ENCODE data around the gene ANKRD27.
"Not testable (repeated sequence)": the region's sequence is repeated elsewhere in the genome, so short reads cannot be mapped to it uniquely, and the experiment has no call there.

The ANKRD27 gene

DNA sequence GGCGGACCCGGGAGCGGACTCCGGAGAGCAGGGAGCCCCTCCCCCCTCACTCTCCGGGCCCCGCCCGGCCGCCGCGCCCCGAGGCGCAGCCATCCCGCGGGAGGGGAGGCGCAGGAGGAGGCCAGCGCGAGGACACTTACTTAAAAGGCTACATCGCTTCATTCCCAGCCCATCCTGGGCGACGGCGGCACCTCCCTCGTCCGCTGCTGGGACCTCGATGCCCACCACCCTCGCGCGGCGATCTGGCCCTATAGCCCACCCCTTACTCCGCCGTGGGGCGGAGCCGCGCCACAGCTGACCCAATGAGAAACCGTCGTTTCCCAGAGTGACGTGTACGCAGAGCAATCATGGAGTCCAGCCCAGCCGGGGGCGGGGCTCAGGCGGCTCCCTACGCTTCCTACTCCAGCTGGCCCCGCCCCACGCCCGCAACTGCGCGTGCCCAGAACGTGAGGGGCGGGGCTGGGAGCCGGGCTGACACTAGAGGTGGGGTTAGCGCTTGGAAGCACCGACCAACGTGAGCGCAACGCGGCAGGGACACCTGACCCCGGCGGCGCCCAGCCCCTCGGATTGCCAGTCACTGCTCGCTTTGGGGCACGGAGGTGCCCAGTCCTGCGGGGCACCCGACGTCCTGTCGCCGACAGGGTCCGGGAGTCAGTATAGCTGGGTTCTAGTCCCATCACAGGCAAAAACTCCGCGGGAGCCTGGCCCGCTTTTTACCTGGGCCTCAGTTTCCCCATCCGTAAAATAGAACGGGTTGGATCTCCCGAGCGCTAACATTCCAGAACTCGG, at the start of gene ANKRD27:
Gene ANKRD27 (minus strand): TSS at position 250 of the 789 bp plus-strand sequence. CDS start 16,165 bp downstream, outside the sequence.
- peak; percentile 95 for DNase-seq (ENCODE audit: low read depth)

DNA sequence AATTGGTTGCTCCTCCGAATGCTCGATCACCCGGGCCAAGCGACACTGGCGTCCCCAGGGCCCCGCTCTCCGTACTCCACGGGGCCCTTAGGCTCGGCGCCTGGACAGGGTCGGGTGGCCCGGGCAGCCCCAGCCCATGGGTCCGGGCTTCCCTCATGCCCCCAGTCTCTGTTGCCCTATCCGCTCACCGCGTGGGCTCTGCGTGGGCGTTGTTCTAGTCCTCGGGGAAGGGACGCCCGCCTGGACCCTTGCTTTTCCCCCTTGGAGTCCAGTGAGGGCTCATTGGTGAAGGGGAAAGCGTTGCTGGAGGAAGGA, 45.9 kb upstream of the ANKRD27 start:
- no peak for DNase-seq (ENCODE audit: low read depth)

DNA sequence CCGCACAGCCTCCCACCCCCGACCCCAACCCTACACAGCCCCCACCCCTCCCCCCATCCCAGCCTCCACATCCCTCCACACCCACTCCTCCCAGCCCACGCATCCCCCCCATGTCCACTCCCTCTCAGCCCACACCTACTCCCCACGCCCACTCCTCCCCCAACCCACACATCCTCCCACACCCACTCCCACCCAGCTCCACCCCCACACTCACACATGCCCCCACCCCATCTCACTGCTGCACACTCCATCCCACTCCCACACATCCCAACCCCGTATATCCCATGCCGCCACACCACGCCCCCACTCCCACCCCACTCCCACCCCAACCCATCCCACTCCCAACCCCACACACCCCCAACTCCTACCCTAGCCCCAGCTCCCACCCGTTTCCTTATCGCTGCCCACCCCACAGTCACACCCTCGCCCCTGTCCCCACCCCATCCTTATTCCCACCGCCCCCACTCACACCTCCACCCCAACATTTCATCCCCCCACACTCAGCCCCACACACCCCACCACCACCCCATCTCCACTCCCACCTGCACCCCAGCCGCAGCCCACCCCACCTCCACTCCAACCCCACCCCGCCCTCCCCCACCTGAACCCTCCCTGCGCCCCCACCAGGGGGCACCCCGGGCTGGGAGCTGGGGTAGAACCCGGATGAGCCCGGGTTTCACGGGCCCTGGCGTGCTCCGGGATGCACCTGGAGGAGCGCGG, 45.4 kb upstream of the ANKRD27 start:
- DNase-seq (ENCODE audit: low read depth): no peak

DNA sequence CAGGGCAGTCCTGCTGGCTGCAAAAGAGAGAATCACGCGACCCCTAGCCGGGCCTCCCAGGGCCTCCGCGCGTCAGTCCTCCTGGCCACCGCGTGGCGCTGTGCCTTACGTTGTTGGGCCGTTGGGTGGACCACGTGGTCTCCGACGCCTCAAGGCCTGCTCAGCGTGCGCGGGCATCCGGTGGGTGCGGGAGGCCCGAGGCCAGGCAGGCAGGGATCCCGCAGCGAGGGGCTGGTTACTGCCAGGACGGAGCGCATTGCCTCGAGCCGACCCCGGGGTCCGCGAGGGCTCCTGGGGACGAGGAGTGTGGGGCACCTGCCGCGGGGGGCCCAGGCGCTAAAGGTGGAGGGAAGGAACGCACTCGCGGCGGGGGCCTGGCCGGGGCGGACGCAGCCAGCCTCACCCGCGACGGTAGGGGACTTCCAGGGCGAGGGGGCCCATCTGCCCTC, 44.7 kb upstream of the ANKRD27 start, which contains the start of gene TDRD12:
Gene TDRD12 (plus strand): TSS at position 157 of the 449 bp plus-strand sequence. CDS start 306 bp downstream, outside the sequence.
- no peak for DNase-seq (ENCODE audit: low read depth)

DNA sequence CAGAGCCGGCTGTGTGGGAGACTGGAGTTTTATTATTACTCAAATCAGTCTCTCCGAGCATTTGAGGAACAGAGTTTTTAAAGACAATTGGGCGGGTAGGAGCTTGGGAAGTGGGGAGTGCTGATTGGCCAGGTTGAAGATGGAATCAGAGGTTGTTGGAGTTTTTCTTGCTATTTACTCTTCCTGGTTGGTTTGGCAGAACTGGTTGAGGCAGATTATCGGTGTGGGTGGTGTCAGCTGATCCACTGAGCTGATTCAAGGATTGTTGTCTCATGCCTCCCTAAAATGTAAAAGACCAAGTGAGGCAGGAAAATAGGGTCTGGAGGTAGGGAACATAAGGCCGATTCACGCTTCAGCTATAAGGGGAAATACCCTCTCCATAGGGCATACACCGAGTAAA, 43.3 kb upstream of the ANKRD27 start:
- DNase-seq (ENCODE audit: low read depth): no peak

DNA sequence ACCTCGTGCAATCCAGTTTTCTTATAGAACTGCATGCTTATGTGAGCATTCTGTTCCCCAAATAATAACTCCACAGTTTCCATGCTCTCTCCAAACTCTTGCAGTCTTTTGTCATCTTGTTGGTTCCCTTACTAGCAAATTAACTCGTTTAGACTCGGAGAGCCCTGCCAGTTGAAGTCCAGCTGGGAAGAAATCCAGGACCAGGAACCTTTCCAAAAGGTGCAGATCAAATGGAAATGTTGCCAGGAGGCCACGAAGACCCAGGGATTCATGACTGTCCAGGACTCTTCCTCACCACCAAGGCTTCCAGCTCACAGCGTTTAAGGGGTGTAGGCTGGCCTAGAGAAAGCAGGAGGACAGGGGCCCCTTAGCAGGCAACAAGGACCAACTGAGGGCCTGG, 42.5 kb upstream of the ANKRD27 start:
- DNase-seq (ENCODE audit: low read depth): no peak

DNA sequence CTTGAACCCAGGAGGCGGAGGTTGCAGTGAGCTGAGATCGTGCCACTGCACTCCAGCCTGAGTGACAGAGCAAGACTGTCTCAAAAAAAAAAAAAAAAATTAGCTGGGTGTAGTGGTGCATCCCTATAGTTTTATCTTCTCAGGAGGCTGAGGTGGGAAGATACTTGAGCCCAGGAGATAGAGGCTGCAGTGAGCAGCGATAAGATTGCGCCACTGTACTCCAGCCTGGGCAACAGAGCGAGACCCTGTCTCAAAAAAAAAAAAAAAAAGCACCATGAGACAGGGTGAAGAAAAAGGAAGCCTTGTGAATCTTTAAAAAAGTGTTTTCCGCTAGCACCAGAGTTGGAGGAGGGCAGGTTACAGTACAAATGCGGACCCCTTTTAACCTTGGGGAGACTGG, 41.2 kb upstream of the ANKRD27 start:
- DNase-seq (ENCODE audit: low read depth): not testable (repeated sequence)

DNA sequence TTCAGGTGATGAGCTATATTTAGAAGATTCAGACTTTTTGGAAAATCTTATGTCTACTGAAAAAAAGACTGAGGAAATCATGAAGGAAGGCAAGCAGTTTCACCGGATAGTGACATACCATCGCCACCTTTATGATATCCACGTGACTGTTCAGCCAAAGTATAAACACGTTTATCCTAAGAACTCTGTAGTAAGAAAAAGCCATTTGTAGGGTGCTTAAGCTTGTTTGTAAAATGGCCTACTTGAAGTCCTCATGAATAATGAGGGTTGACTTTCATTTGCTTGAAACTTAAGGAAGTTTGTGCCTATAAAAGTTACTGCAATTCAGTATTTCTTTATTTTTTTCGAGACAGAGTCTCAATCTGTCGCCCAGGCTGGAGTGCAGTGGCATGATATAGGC, 36.8 kb upstream of the ANKRD27 start:
- no peak for DNase-seq (ENCODE audit: low read depth)

DNA sequence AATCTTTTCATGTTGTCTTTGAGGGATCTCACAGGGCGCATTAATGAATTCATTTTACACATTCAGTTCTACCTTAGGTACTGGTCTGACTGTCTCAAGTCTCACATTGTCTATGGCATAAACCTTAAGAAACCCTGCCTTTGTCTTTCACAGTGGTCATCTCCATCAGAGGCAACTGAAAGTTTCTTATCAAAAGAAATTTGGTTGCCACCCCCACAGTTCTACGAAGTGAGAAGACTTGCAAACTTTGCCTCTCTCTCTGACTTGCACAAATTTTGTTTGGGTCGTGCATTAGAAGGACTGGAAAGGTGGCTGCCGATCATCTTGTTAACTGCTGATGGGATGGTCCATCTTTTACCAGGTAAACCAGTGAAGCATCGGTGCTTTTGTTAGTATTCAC, 34.1 kb upstream of the ANKRD27 start:
- DNase-seq (ENCODE audit: low read depth): no peak

DNA sequence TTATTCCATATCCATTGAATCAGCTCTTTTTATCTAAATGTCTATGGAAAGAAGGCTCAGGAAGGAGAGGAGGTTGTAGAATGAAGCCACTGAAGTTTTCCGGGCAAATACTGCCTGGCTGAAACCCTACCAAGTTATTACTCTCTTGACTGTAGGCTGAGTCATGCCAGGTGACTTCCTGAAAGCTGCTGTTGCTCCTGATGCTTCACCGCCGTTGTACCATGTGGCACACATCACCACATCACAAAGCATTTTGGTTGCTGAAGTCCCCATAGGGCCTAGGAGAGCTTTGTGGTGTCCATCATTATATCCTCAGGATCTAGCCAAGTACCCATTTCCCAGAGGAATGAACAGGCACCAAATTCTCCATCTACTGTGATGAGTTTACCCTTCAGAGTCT, 33.5 kb upstream of the ANKRD27 start:
- peak; percentile 30 for DNase-seq (ENCODE audit: low read depth)

DNA sequence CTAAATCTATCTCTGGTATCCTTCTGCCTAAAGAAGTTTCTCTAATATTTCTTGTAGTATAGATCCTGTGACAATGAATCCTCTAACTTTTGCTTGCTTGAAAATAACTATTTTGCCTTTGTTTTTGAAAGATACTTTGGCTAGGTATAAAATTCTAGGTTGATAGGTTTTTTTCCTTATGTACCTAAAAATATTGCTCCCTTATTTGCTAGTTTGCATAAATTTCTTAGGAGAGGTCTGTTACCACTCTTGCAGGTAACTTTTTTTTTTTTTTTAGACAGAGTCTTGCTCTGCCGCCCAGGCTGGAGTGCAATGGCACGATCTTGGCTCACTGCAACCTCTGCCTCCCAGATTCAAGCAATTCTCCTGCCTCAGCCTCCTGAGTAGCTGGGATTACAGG, 29.0 kb upstream of the ANKRD27 start:
- not testable (repeated sequence) for DNase-seq (ENCODE audit: low read depth)

DNA sequence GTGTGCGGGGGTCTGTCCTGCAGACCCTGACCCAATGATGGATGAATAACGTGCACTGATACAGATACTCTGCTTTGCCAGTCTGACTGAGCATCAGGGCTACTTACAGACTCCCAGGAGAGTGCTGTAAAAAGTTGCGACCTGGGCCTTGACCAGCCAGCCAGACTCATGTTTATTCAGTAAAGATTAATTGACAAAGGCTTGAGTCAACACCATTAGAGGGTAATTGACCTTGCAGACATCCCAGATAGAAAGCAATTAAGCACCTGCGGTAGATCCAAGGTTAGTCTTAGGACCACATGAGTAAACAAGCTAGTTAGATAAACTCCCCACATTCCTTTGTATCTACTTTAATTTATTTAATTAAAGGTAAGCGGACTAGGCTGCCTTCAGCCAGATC, 27.0 kb upstream of the ANKRD27 start:
- DNase-seq (ENCODE audit: low read depth): no peak

DNA sequence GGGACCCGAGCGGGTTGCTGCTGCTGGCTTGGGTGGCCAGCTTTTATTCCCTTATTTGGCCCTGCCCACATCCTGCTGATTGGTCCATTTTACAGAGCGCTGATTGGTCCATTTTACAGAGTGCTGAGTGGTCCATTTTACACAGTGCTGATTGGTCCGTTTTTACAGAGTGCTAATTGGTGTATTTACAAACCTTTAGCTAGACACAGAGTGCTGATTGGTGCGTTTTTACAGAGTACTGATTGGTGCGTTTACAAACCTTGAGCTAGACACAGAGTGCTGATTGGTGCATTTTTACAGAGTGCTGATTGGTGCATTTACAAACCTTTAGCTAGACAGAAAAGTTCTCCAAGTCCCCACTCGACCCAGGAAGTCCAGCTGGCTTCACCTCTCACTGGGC, 25.1 kb upstream of the ANKRD27 start:
- DNase-seq (ENCODE audit: low read depth): not testable (repeated sequence)

DNA sequence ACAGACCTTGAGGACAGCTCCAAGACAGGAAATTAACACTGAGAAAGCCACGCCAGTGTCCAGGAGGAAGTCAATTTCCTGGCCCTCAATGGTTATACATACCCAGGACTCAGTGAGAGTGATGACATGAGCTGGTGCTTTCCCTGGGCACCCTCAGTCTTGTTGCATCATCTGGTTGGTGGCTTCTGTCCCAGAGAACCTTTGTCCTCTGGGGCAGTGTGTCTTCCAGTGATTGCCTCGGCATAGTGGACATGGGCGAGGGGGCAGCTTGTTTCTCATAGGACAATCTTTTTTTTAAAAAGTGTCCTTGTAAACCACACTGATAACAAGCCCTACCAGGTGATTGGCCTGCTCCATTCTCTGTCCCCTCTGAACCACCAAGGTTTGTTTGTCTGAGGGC, 21.8 kb upstream of the ANKRD27 start:
- not testable (repeated sequence) for DNase-seq (ENCODE audit: low read depth)

DNA sequence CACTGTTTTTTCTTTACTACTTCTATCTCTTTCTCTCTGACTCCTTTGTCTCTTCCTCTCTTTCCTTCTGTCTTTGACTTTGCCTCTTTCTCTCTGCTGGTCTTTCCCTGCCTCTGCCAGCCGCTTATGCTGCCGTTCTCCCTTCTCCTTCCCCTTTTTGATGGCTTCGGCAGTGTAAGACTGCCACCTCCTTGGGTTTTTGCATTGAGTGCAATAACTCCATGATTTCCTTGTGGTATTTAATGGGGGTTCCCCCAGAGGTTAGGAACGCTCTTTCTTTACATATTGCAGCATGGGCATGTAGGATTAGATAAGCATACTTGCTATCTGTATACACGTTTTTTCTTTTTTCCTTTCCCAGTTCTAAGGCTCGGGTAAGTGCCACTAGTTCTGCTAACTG, 20.5 kb upstream of the ANKRD27 start:
- DNase-seq (ENCODE audit: low read depth): not testable (repeated sequence)

DNA sequence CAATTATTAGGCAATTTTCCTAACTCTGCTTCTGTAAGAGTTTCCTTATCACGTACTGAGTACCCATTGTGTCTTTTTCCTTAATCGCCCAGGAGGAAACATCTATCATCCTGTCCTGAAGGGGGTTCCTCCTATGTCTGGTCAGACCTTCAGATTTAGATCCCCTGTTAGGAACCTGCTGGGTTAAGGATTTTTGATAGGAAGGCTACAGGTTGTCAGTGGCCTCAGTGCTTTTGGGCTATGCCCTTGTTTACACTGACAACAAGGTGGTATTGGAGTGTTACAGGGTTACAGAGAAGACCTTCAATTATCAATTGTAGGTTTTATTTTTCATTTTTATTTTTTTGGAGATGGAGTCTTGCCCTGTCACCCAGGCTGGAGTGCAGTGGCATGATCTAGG, 19.9 kb upstream of the ANKRD27 start:
- DNase-seq (ENCODE audit: low read depth): not testable (repeated sequence)

DNA sequence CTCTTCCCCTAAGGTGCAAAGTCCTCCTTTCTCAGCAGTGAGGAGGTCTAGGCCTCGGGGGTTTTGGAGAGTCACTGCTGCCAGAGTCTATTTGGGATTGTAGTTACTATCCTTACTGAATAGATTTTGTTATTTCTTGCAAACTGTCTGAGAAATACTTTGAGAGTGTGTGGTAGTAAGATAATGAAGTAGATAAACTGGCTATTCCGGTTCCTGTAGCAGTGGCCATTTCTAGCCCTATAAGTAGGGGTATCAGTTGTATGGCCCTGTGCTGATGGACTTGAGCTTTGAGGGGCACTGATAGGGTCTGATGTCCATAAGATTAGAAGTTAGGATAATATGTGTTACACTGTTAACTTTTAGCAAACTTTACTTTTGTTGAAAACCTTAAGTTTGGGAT, 19.3 kb upstream of the ANKRD27 start:
- not testable (repeated sequence) for DNase-seq (ENCODE audit: low read depth)

DNA sequence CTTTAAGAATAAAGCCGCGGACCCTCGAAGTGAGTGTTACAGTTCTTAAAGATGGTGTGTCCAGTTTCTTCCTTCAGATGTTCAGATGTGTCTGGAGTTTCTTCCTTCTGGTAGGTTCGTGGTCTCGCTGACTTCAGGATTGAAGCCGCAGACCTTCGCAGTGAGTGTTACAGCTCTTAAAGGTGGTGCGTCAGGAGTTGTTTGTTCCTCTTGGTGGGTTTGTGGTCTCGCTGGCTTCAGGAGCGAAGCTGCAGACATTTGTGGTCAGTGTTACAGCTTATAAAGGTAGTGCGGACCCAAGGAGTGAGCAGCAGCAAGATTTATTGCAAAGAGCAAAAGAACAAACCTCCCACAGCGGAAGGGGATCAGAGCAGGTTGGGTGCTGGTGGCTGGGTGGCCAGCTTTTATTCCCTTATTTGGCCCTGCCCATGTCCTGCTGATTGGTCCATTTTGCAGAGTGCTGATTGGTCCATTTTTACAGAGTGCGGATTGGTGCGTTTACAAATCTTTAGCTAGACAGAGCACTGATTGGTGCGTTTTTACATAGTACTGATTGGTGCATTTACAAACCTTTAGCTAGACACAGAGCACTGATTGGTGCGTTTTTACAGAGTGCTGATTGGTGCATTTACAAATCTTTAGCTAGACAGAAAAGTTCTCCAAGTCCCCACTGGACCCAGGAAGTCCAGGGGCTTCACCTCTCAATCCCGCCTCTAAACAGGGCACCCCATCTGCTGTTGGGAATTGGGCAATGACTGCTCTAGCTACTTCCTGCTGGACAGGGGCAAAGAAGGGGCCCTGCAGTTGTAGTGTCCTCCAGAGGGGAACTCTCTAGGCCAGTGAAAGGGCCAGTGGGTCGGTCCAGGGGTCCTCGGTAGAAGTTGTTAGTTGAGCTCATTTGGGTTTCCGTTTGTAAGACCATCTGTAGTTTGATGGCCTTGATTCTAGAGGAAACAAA, 18.4 kb upstream of the ANKRD27 start:
- peak; percentile 25 for DNase-seq (ENCODE audit: low read depth)

DNA sequence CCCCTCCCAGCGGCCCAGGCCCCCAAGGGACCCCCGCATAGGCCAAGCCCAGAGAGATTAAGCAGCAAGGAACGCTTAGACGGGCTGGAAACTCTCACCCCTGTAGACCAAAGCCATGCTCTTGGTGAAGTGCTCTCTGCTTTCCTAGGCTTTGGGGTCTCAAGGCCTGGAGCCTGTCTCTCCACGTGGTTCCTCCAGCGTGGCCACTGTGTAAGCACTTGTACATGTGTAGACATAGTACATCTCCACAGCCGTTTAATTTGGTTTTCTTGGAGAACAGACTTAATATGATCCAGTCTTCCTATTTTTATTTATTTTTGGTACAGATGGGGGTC, 17.7 kb upstream of the ANKRD27 start:
- DNase-seq (ENCODE audit: low read depth): no peak

DNA sequence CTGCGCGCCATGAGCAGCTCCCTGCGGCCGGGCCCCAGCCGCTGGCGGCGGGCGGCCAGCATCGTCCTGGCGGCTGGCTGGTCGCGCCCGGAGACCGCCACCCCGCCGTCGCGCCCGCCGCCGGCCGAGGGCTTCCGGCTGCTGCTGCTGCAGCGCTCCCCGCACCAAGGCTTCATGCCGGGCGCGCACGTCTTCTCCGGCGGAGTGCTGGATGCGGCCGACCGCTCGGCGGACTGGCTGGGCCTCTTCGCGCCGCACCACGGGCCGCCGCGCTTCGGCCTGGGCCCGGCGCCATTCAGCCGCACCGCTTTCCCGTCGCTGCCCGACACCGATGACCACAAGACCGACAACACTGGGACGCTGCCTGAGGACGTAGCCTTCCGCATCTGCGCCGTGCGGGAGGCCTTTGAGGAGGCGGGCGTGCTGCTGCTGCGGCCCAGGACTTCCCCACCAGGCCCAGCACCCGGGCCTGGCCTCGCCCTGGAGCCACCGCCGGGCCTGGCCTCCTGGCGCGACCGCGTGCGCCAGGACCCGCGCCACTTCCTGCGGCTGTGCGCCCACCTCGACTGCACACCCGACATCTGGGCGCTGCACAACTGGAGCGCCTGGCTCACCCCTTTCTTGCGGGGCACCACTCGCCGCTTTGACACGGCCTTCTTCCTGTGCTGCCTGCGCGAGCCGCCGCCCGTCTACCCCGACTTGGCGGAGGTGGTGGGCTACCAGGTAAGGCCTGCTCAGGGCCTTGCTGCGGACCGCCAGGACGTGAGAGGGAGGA, 17.2 kb upstream of the ANKRD27 start:
- peak; percentile 30 for DNase-seq (ENCODE audit: low read depth)

DNA sequence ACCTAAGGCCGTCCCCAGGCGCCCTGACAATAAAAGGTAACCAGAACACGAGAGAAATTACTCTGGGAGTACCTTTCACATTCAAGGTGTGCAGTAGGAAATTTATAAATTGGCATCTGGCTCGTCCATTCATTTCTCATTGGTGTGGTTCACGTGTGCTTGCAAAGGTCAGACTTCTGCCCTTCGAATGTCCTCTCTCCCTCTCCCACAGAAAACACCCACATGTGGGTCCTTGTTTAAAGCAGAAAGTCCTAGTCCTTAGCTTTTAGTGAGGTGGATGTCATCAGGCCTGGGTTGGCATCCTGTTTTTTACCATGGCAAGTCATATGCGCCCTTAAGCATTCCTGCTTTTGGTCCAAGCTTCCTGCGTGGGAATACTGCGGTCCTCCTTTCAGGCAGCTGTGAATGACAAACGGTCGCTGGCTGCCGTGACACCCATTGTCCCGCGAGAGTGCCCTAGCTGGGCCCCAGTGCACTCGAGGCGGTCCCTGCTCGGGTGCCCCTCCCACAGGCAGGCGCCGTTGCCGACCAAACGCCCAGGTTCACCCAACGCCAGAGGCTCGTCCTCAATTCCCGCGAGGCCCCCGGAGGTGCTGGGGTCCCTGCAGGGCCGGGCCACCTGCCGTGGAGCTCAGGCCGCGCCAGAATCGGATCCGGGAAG, 16.4 kb upstream of the ANKRD27 start, which contains the start of gene NUDT19:
Gene NUDT19 (plus strand): TSS at position 531 of the 661 bp plus-strand sequence. CDS start 140 bp downstream, outside the sequence.
- peak; percentile 76 for DNase-seq (ENCODE audit: low read depth)

Data from activated T-cell treated with anti-CD3 and anti-CD28 coated beads for 24 hours (primary cell).